ENCODE data around the gene TMEM165. TPM values are rescaled to one million over a fixed set of nuclear protein-coding genes. Genes with fewer than 3 reads are reported as not detected.

Gene TMEM165
- total RNA-seq, 5 donors from 2014 or later (not counting 1 experiment from before 2014, with no cell fraction given), result 48.5 to 65.0 (median 56.8) TPM

GRCh38 chr4:55410431-55410830 lies 14.7 kb downstream of the TMEM165 start:
- H3K9me3 ChIP-seq, result no peaks in the 10 kb centered on the region
- no peak overlapping the region for H3K27ac Mint-ChIP-seq
- peaks cover 2 to 6% of the 10 kb centered on the region in 2 experiments for H3K4me1 ChIP-seq (ENCODE audit: control insufficient read depth in 1 of 2, extremely low read depth in 1 of 2, insufficient read depth in 2 of 2, low read length in 2 of 2)
- ChIA-PET CTCF (interaction anchor here (1.4 to 1.5 kb wide), 3 partner anchors 11 to 144 kb away, joined by 3 to 5 read pairs (median 4); no protein-coding TSS in a partner anchor), POLR2A (interaction anchor here (0.7 to 0.8 kb wide), 2 partner anchors 13 to 17 kb away, joined by 3 to 4 read pairs; no protein-coding TSS in a partner anchor)
- ATAC-seq (replicated peaks in 1 of 4) (no peak), DNase-seq (no peak)
- 92% methylated on average over 6 of the region's 8 CpGs for WGBS (ENCODE audit: insufficient coverage)
- no peak overlapping the region for H3K4me3 Mint-ChIP-seq
- peaks cover 33 to 49% (median 43%) of the 10 kb centered on the region in 3 donors for H3K4me1 Mint-ChIP-seq
- no peak overlapping the region for H3K27ac ChIP-seq (ENCODE audit: low read length)
- no peaks in the 10 kb centered on the region for H3K27me3 ChIP-seq (replicated peaks in 1 of 2; ENCODE audit: control insufficient read depth in 2 of 2, extremely low read depth in 1 of 2, insufficient read depth in 2 of 2, low read length in 1 of 2)
- no peaks in the 10 kb centered on the region for H3K9me3 Mint-ChIP-seq
- peaks cover 26% of the 10 kb centered on the region for H3K36me3 Mint-ChIP-seq
- peaks cover 0 to 27% of the 10 kb centered on the region in 2 donors for H3K36me3 ChIP-seq (ENCODE audit: control insufficient read depth in 2 of 2, extremely low read depth in 1 of 2, insufficient read depth in 1 of 2, low read length in 1 of 2)
- H3K4me3 ChIP-seq (ENCODE audit: control insufficient read depth in 1 of 2, extremely low read depth in 1 of 2, low read length in 1 of 2), result no peak overlapping the region
- H3K27me3 Mint-ChIP-seq, result no peaks in the 10 kb centered on the region

DNA sequence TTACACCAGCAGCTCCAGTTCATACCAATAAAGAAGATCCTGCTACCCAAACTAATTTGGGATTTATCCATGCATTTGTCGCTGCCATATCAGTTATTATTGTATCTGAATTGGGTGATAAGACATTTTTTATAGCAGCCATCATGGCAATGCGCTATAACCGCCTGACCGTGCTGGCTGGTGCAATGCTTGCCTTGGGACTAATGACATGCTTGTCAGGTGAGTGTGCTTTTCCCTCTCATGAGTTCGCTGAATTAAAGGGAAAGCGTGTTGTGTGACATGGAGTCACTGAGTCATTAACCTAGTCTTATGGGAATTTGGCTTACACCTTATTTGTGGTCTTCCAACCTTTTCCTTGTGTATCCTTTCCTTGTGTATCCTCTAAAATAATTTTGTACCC lies 15.9 kb downstream of the TMEM165 start:
- Mint-ChIP-seq H3K4me1 (peaks cover 21 to 39% (median 34%) of the 10 kb centered on the region in 3 donors), H3K27ac (no peak overlapping the region), H3K9me3 (no peaks in the 10 kb centered on the region), H3K27me3 (no peaks in the 10 kb centered on the region), H3K36me3 (peaks cover 20% of the 10 kb centered on the region), H3K4me3 (no peak overlapping the region)
- H3K27ac ChIP-seq (ENCODE audit: low read length), result no peak overlapping the region
- POLR2A ChIA-PET, result interaction anchor here in 1 of 2 donors (0.6 kb wide), 1 partner anchor 83 kb away, joined by 4 read pairs; no protein-coding TSS in a partner anchor
- H3K9me3 ChIP-seq, result no peaks in the 10 kb centered on the region
- peaks cover 5 to 35% of the 10 kb centered on the region in 2 donors for H3K36me3 ChIP-seq (ENCODE audit: control insufficient read depth in 2 of 2, extremely low read depth in 1 of 2, insufficient read depth in 1 of 2, low read length in 1 of 2)
- H3K4me3 ChIP-seq (ENCODE audit: control insufficient read depth in 1 of 2, extremely low read depth in 1 of 2, low read length in 1 of 2), result no peak overlapping the region
- H3K27me3 ChIP-seq (replicated peaks in 1 of 2; ENCODE audit: control insufficient read depth in 2 of 2, extremely low read depth in 1 of 2, insufficient read depth in 2 of 2, low read length in 1 of 2), result no peaks in the 10 kb centered on the region
- H3K4me1 ChIP-seq (ENCODE audit: control insufficient read depth in 1 of 2, extremely low read depth in 1 of 2, insufficient read depth in 2 of 2, low read length in 2 of 2), result peaks cover 2 to 6% of the 10 kb centered on the region in 2 experiments
- no peak for ATAC-seq (replicated peaks in 1 of 4)
- WGBS (ENCODE audit: insufficient coverage), result 94% methylated on average over 3 of the region's 6 CpGs
- CTCF ChIA-PET, result no interaction called here
- DNase-seq, result no peak

- no peak for DNase-seq
- Mint-ChIP-seq H3K4me1 (peaks cover 0 to 10% (median 4%) of the 10 kb centered on the region in 3 donors), H3K27ac (no peak overlapping the region), H3K36me3 (peaks cover 36% of the 10 kb centered on the region), H3K27me3 (no peaks in the 10 kb centered on the region), H3K9me3 (no peaks in the 10 kb centered on the region), H3K4me3 (no peak overlapping the region)
- ChIA-PET POLR2A (no interaction called here), CTCF (no interaction called here)
- no peaks in the 10 kb centered on the region for H3K27me3 ChIP-seq (replicated peaks in 1 of 2; ENCODE audit: control insufficient read depth in 2 of 2, extremely low read depth in 1 of 2, insufficient read depth in 2 of 2, low read length in 1 of 2)
- 100% methylated on average over 1 of the region's 3 CpGs for WGBS (ENCODE audit: insufficient coverage)
- H3K9me3 ChIP-seq, result no peaks in the 10 kb centered on the region
- ATAC-seq (replicated peaks in 1 of 4), result no peak
- H3K36me3 ChIP-seq (ENCODE audit: control insufficient read depth in 2 of 2, extremely low read depth in 1 of 2, insufficient read depth in 1 of 2, low read length in 1 of 2), result peaks cover 10 to 57% of the 10 kb centered on the region in 2 donors
- H3K4me3 ChIP-seq (ENCODE audit: control insufficient read depth in 1 of 2, extremely low read depth in 1 of 2, low read length in 1 of 2), result no peak overlapping the region
- no peak overlapping the region for H3K27ac ChIP-seq (ENCODE audit: low read length)
- H3K4me1 ChIP-seq (ENCODE audit: control insufficient read depth in 1 of 2, extremely low read depth in 1 of 2, insufficient read depth in 2 of 2, low read length in 2 of 2), result no peaks in the 10 kb centered on the region
These were observed 20.4 kb downstream of the TMEM165 start for GRCh38 chr4:55416176-55416575.

DNA sequence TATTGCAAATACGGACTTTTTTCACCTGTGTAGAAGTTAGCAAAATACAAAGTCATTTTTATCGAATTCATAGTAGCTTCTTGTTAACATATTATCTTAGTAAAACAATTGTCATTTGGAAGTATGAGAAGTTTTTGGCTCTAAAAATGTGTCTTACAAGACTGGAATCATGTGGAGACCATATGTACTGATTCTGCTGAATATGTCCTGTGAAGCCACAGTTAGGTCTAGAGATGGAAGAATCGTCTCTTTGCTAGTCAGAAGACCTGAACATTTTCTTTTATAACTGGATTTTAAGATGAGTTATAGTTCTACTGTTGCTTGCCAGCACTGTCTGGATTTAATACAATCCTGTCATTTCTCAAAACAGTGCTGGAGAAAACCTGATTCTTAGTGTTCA lies 29.0 kb downstream of the TMEM165 start:
- Histone ChIP-seq H3K4me1 (ENCODE audit: control insufficient read depth in 1 of 2, extremely low read depth in 1 of 2, insufficient read depth in 2 of 2, low read length in 2 of 2) (no peaks in the 10 kb centered on the region), H3K27me3 (replicated peaks in 1 of 2; ENCODE audit: control insufficient read depth in 2 of 2, extremely low read depth in 1 of 2, insufficient read depth in 2 of 2, low read length in 1 of 2) (no peaks in the 10 kb centered on the region), H3K4me3 (ENCODE audit: control insufficient read depth in 1 of 2, extremely low read depth in 1 of 2, low read length in 1 of 2) (no peak overlapping the region), H3K36me3 (ENCODE audit: control insufficient read depth in 2 of 2, extremely low read depth in 1 of 2, insufficient read depth in 1 of 2, low read length in 1 of 2) (peaks cover 0 to 67% of the 10 kb centered on the region in 2 donors), H3K27ac (ENCODE audit: low read length) (no peak overlapping the region), H3K9me3 (no peaks in the 10 kb centered on the region)
- DNase-seq (no peak), ATAC-seq (replicated peaks in 1 of 4) (no peak)
- POLR2A ChIA-PET, result interaction anchor here in 1 of 2 donors (0.6 kb wide), 1 partner anchor 1555 kb away, joined by 3 read pairs; no protein-coding TSS in a partner anchor
- Mint-ChIP-seq H3K27me3 (no peaks in the 10 kb centered on the region), H3K4me3 (no peak overlapping the region), H3K27ac (no peak overlapping the region), H3K36me3 (peaks cover 57% of the 10 kb centered on the region), H3K4me1 (peaks cover 7 to 10% (median 9%) of the 10 kb centered on the region in 3 donors), H3K9me3 (no peaks in the 10 kb centered on the region)
- no CpG with 5 or more reads among the region's 3 CpGs for WGBS (ENCODE audit: insufficient coverage)
- CTCF ChIA-PET, result no interaction called here

GRCh38 chr4:55431710-55432336 lies 36.1 kb downstream of the TMEM165 start:
- POLR2A ChIA-PET, result interaction anchor here in 1 of 2 donors (0.6 kb wide), 1 partner anchor 114 kb away, joined by 3 read pairs; no protein-coding TSS in a partner anchor
- Histone ChIP-seq H3K4me3 (ENCODE audit: control insufficient read depth in 1 of 2, extremely low read depth in 1 of 2, low read length in 1 of 2) (no peak overlapping the region), H3K36me3 (ENCODE audit: control insufficient read depth in 2 of 2, extremely low read depth in 1 of 2, insufficient read depth in 1 of 2, low read length in 1 of 2) (peaks cover 0 to 38% of the 10 kb centered on the region in 2 donors), H3K9me3 (no peaks in the 10 kb centered on the region), H3K27ac (ENCODE audit: low read length) (no peak overlapping the region), H3K4me1 (ENCODE audit: control insufficient read depth in 1 of 2, extremely low read depth in 1 of 2, insufficient read depth in 2 of 2, low read length in 2 of 2) (peaks cover 3 to 7% of the 10 kb centered on the region in 2 experiments), H3K27me3 (replicated peaks in 1 of 2; ENCODE audit: control insufficient read depth in 2 of 2, extremely low read depth in 1 of 2, insufficient read depth in 2 of 2, low read length in 1 of 2) (no peaks in the 10 kb centered on the region)
- Mint-ChIP-seq H3K9me3 (no peaks in the 10 kb centered on the region), H3K27ac (no peak overlapping the region), H3K27me3 (no peaks in the 10 kb centered on the region), H3K36me3 (peaks cover 22% of the 10 kb centered on the region), H3K4me1 (peaks cover 10 to 19% (median 14%) of the 10 kb centered on the region in 3 donors), H3K4me3 (no peak overlapping the region)
- WGBS (ENCODE audit: insufficient coverage), result 100% methylated on average over 2 of the region's 6 CpGs
- DNase-seq (no peak), ATAC-seq (replicated peaks in 1 of 4) (no peak)
- CTCF ChIA-PET, result interaction anchor here (0.9 to 1.0 kb wide), 2 partner anchors 35 to 37 kb away, joined by 3 to 4 read pairs; no protein-coding TSS in a partner anchor

- peak in 3 of 35 experiments; percentile 1 to 17 (median 6) for DNase-seq
- H3K4me3 Mint-ChIP-seq, result no peak overlapping the region
- H3K36me3 ChIP-seq (ENCODE audit: control insufficient read depth in 2 of 2, extremely low read depth in 1 of 2, insufficient read depth in 1 of 2, low read length in 1 of 2), result peaks cover 0 to 36% of the 10 kb centered on the region in 2 donors
These were observed 39.5 kb downstream of the TMEM165 start for GRCh38 chr4:55435141-55435841.

More at GRCh38 chr4:55435141-55435841, 39.5 kb downstream of the TMEM165 start:
- peaks cover 10 to 19% (median 14%) of the 10 kb centered on the region in 3 donors for H3K4me1 Mint-ChIP-seq
- peak; percentile 58 to 70 (median 67) for ATAC-seq (replicated peaks in 1 of 4)
- no peaks in the 10 kb centered on the region for H3K27me3 Mint-ChIP-seq
- Histone ChIP-seq H3K4me3 (ENCODE audit: control insufficient read depth in 1 of 2, extremely low read depth in 1 of 2, low read length in 1 of 2) (no peak overlapping the region), H3K9me3 (no peaks in the 10 kb centered on the region), H3K27me3 (replicated peaks in 1 of 2; ENCODE audit: control insufficient read depth in 2 of 2, extremely low read depth in 1 of 2, insufficient read depth in 2 of 2, low read length in 1 of 2) (no peaks in the 10 kb centered on the region), H3K27ac (ENCODE audit: low read length) (peak overlapping the region; percentile 36), H3K4me1 (ENCODE audit: control insufficient read depth in 1 of 2, extremely low read depth in 1 of 2, insufficient read depth in 2 of 2, low read length in 2 of 2) (peaks cover 3 to 7% of the 10 kb centered on the region in 2 experiments)
- POLR2A ChIA-PET, result interaction anchor here in 1 of 2 donors (0.7 kb wide), 1 partner anchor 128 kb away, joined by 4 read pairs; no protein-coding TSS in a partner anchor
- no peaks in the 10 kb centered on the region for H3K9me3 Mint-ChIP-seq
- CTCF ChIA-PET, result interaction anchor here in 1 of 2 donors (1.7 kb wide), 1 partner anchor 11 kb away, joined by 7 read pairs; no protein-coding TSS in a partner anchor
- peak overlapping the region; percentile 59 to 61 for H3K27ac Mint-ChIP-seq
- peaks cover 40% of the 10 kb centered on the region for H3K36me3 Mint-ChIP-seq
- WGBS (ENCODE audit: insufficient coverage), result 0% methylated on average over 2 of the region's 3 CpGs
